MV-4-11 (cell line): ENCODE data around the gene ATP2B2.

ENCODE experiments used
- DNase-seq: peaks from one replicate; lab custom pipeline; 2025; lab: John Stamatoyannopoulos, UW

The ATP2B2 gene

GRCh38 chr3:10510743-10511432, 5.5 kb upstream of the ATP2B2 start:
- DNase-seq = no peak

- no peak for DNase-seq
Measured at GRCh38 chr3:10510086-10510742, 4.8 kb upstream of the ATP2B2 start.

GRCh38 chr3:10509325-10509724, 3.9 kb upstream of the ATP2B2 start:
- DNase-seq = no peak

GRCh38 chr3:10508619-10509260, 3.4 kb upstream of the ATP2B2 start:
- no peak for DNase-seq

GRCh38 chr3:10508235-10508618, 2.8 kb upstream of the ATP2B2 start:
- DNase-seq = no peak

GRCh38 chr3:10507331-10507730, 1.9 kb upstream of the ATP2B2 start:
- DNase-seq = no peak

GRCh38 chr3:10506696-10507095, 1.3 kb upstream of the ATP2B2 start:
- DNase-seq = no peak

- DNase-seq = no peak
Measured at GRCh38 chr3:10505791-10506585, 602 bp upstream of the ATP2B2 start.

GRCh38 chr3:10504171-10505049, 976 bp downstream of the ATP2B2 start:
- DNase-seq = no peak

GRCh38 chr3:10503217-10503796, 2.1 kb downstream of the ATP2B2 start:
- DNase-seq = no peak

- DNase-seq = no peak
Measured at GRCh38 chr3:10502185-10502880, 3.1 kb downstream of the ATP2B2 start.

- DNase-seq = no peak
Measured at GRCh38 chr3:10501664-10502052, 3.7 kb downstream of the ATP2B2 start.

- no peak for DNase-seq
Measured at GRCh38 chr3:10500717-10501663, 4.4 kb downstream of the ATP2B2 start.

GRCh38 chr3:10498271-10498670, 7.1 kb downstream of the ATP2B2 start:
- DNase-seq = no peak

- DNase-seq = no peak
Measured at GRCh38 chr3:10497439-10497838, 7.9 kb downstream of the ATP2B2 start.

GRCh38 chr3:10496121-10496863, 9.1 kb downstream of the ATP2B2 start:
- no peak for DNase-seq

- DNase-seq = no peak
Measured at GRCh38 chr3:10495614-10496013, 9.8 kb downstream of the ATP2B2 start.

GRCh38 chr3:10495003-10495402, 10.4 kb downstream of the ATP2B2 start:
- no peak for DNase-seq

- DNase-seq = no peak
Measured at GRCh38 chr3:10494180-10494579, 11.2 kb downstream of the ATP2B2 start.
